ENCODE measurements around the gene PTGES.
"Not testable (repeated sequence)": the region's sequence is repeated elsewhere in the genome, so short reads cannot be mapped to it uniquely, and the experiment has no call there.

The PTGES gene

GRCh38 chr9:129752900-129753729 is at the start of gene PTGES:
Gene PTGES (minus strand): TSS chr9:129753042. CDS start chr9:129753012, 30 bp downstream.
- DNase-seq: peak; percentile 34

GRCh38 chr9:129801504-129801903 is 48.7 kb upstream of the PTGES start:
- no peak for DNase-seq

GRCh38 chr9:129798973-129799372 is 46.1 kb upstream of the PTGES start:
- no peak for DNase-seq

GRCh38 chr9:129796029-129796428 is 43.2 kb upstream of the PTGES start:
- DNase-seq: not testable (repeated sequence)

- DNase-seq: no peak
Measured at GRCh38 chr9:129794549-129794948, 41.7 kb upstream of the PTGES start.

- DNase-seq: no peak
Measured at GRCh38 chr9:129786481-129786880, 33.6 kb upstream of the PTGES start.

GRCh38 chr9:129785866-129786265 is 33.0 kb upstream of the PTGES start:
- DNase-seq: no peak

GRCh38 chr9:129784970-129785369 is 32.1 kb upstream of the PTGES start:
- not testable (repeated sequence) for DNase-seq

GRCh38 chr9:129783516-129784361 is 30.9 kb upstream of the PTGES start:
- peak; percentile 79 for DNase-seq

GRCh38 chr9:129781981-129782380 is 29.1 kb upstream of the PTGES start:
- DNase-seq: no peak

GRCh38 chr9:129781131-129781530 is 28.3 kb upstream of the PTGES start:
- DNase-seq: no peak

- no peak for DNase-seq
Measured at GRCh38 chr9:129779560-129780190, 26.8 kb upstream of the PTGES start.

- DNase-seq: no peak
Measured at GRCh38 chr9:129778469-129778868, 25.6 kb upstream of the PTGES start.

- no peak for DNase-seq
Measured at GRCh38 chr9:129777769-129778130, 24.9 kb upstream of the PTGES start.

- DNase-seq: peak; percentile 29
Measured at GRCh38 chr9:129776938-129777768, 24.3 kb upstream of the PTGES start.

- no peak for DNase-seq
Measured at GRCh38 chr9:129776566-129776937, 23.7 kb upstream of the PTGES start.

- DNase-seq: not testable (repeated sequence)
Measured at GRCh38 chr9:129776096-129776495, 23.3 kb upstream of the PTGES start.

GRCh38 chr9:129775448-129775798 is 22.6 kb upstream of the PTGES start:
- DNase-seq: no peak

GRCh38 chr9:129774791-129775447 is 22.1 kb upstream of the PTGES start:
- no peak for DNase-seq

GRCh38 chr9:129773262-129774048 is 20.6 kb upstream of the PTGES start:
- DNase-seq: peak; percentile 13

- DNase-seq: no peak
Measured at GRCh38 chr9:129770741-129771140, 17.9 kb upstream of the PTGES start.

Data from CD4-positive, alpha-beta T cell treated with Interleukin-4 for 4 hours (primary cell).